ENCODE measurements around the gene ZDHHC12. TPM values are rescaled to one million over a fixed set of nuclear protein-coding genes. Genes with fewer than 3 reads are reported as not detected.
"Not testable (repeated sequence)": the region's sequence is repeated elsewhere in the genome, so short reads cannot be mapped to it uniquely, and the experiment has no call there.

The ZDHHC12 gene
- total RNA-seq, 2 donors from 2014 or later, result 76.2 to 82.5 TPM

DNA sequence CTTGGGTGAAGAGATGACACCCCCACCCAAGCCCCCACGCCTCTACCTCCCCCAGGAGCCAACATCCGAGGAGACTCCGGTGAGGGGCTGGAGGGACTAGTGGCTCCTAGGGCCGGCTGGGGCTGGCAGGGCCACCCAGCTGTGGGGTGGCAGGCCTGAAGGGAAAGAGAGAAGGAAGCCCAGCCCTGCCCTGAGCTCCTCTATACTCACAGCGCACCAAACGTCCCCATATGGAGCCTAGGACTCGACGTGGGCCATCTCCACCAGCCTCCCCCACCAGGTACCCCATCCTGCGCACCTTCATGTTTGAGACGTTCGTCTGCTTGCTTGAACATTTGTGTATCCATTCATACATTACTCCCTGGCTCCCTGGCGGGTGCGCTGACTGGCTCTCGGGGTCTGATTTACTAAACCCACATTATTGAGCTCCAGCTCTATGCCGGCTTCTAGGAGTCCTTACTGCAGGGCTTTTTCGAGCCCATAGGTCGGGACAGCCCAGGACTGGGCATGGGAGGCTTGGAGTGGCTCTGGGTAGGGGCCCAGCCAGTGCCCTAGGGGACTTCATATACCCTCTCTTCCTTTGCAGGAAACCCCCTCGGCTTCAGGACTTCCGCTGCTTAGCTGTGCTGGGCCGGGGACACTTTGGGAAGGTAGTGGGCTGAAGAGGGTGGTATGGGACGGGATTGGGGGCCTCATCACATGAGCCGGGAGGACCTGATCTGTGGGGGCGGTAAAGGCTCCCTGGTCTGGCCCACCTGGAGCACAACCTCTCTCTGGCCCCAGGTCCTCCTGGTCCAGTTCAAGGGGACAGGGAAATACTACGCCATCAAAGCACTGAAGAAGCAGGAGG is 9.1 kb downstream of the ZDHHC12 start:
- ATAC-seq (no peak), DNase-seq (peak in 1 of 2 donors; percentile 20)
- intact Hi-C loops (cut with DNase I, micrococcal nuclease), result no loop called here

DNA sequence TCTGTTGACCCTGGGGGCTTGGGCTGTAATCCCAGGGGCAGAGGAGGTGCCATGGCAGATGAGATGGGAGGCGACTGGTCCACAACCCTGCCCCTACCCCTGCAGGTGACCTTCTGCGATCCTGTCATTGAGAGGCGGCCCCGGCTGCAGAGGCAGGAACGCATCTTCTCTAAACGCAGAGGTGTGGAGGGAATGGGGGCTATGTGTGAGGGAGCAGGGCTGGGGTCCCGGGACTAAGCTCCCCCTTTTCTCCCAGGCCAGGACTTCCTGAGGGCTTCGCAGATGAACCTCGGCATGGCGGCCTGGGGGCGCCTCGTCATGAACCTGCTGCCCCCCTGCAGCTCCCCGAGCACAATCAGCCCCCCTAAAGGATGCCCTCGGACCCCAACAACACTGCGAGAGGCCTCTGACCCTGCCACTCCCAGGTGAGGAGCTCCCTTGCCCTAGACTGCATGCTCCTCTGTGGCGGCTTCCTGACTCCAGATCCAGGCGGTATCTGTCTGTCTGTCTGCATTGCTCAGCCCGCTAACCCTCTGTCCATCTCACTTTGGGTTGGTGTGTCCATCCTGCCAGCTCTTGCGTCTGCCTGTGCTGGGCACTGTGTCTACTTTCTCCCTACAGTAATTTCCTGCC is 9.9 kb downstream of the ZDHHC12 start:
- DNase-seq, result peak; percentile 2 to 17
- no peak for ATAC-seq
- intact Hi-C loops (cut with DNase I, micrococcal nuclease), result no loop called here

DNA sequence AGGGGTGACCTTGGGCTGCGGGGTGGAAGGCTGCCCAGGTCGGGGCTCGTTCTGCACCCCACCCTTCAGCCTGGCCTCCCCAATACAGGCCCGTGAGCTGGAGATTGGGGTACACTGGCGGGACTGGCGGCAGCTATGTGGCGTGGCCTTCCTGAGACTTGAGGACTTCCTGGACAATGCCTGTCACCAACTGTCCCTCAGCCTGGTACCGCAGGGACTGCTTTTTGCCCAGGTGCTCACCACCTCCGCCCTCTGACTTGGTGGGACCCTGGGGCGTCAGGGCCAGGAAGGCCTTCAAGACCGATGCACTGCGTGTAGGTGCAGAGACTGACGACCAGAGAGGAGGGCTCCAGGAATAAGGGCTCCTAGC is 10.5 kb downstream of the ZDHHC12 start:
- DNase-seq (no peak), ATAC-seq (no peak)
- intact Hi-C loops (cut with DNase I, micrococcal nuclease), result no loop called here

DNA sequence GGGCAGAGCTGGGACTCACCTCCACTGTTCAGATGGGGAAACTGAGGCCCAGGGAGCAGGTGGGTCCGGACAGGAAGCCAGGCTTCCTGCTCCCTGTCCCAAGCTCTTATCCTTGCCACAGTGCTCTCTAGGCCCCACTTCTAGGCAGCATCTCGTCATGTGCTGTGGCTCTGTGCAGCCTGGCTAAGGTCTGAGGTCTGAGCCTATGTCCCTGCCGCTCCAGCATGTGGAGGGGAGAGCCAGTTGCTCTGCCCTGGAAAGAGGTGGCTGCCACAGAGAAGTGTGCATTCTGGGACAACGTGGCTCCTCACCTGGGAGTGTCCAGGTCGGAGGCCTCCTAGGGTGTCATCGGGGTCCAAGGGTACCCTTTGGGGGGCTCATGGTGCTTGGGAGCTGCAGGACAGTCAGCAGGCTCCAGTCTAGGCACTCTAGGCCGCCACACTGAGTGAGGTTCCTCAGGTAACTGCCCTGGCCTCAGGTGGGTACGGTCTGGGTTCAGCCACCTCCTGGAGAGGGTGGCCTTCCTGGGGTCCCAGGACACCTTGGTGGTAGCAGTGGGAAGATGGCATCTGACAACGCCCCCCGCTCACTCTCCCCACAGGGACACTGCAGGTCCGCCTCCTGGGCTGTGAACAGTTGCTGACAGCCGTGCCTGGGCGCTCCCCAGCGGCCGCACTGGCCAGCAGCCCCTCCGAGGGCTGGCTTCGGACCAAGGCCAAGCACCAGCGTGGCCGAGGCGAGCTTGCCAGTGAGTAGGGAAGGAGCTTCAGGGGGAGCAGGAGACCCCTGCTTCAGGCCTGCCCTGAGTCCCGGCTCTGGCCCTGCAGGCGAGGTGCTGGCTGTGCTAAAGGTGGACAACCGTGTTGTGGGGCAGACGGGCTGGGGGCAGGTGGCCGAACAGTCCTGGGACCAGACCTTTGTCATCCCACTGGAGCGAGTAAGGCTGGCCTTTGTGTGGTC is 11.2 kb downstream of the ZDHHC12 start:
- ATAC-seq (no peak), DNase-seq (peak; percentile 1 to 21)
- intact Hi-C loops (cut with DNase I, micrococcal nuclease), result no loop called here

DNA sequence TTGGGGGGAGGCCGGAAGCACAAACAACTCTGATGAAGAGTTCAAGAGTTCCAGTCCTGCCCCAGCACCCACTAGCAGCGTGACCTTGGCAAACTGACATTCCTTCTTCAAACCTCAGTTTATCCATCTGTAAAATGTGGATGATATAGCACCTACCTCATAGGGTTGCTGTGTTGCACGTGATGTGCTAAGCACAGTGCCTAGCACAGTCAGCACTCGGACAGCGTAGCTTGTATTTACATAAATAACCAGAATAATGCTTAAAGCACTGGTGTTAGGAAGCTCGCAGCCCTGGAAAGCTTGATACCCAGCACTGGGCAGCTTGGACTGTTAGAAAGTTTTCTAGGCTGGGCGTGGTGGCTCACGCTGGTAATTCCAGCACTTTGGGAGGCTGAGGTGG is 16.5 kb downstream of the ZDHHC12 start:
- no peak for ATAC-seq
- no peak for DNase-seq
- intact Hi-C loops (cut with DNase I, micrococcal nuclease), result no loop called here

DNA sequence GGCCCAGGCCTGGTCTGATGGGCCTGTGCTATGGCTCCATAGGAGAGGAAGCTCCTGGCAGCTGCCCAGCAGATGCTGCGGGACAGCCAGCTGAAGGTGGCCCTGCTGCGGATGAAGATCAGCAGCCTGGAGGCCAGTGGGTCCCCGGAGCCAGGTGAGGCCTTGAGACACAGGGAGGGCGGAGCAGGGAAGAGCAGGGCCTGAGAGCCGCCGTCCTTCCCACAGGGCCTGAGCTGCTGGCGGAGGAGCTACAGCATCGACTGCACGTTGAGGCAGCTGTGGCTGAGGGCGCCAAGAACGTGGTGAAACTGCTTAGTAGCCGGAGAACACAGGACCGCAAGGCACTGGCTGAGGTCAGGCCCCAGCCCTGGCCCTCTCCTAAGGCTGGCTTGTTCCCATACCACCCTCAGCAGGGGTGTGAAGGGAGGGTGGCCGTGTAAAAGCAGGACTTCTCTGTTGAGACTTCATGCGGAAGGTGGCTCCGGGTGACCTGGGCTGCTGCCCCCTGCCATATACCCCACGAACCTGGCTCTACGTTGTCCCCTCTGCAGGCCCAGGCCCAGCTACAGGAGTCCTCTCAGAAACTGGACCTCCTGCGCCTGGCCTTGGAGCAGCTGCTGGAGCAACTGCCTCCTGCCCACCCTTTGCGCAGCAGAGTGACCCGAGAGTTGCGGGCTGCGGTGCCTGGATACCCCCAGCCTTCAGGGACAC is 17.1 kb downstream of the ZDHHC12 start:
- ATAC-seq, result no peak
- DNase-seq, result peak in 1 of 2 donors; percentile 2
- intact Hi-C loops (cut with DNase I, micrococcal nuclease), result no loop called here

DNA sequence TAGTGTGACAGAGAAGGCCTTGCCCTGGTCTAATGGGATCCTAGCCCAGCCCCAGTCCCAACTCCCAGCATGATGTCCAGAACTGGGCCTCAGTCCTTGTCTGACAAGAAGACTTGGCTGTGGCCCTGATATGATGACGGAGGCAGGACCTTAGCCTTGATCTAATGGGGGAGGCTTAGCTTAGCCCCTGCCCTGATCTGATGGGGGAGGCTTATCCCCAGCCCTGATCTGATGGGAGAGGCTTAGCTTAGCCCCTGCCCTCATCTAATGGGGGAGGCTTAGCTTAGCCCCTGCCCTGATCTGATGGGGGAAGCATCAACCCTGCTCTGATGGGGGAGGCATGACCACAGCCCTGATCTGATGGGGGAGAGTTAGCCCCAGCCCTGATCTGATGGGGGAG is 17.9 kb downstream of the ZDHHC12 start:
- DNase-seq (peak in 1 of 2 donors; percentile 2), ATAC-seq (no peak)
- intact Hi-C loops (cut with DNase I, micrococcal nuclease), result no loop called here

DNA sequence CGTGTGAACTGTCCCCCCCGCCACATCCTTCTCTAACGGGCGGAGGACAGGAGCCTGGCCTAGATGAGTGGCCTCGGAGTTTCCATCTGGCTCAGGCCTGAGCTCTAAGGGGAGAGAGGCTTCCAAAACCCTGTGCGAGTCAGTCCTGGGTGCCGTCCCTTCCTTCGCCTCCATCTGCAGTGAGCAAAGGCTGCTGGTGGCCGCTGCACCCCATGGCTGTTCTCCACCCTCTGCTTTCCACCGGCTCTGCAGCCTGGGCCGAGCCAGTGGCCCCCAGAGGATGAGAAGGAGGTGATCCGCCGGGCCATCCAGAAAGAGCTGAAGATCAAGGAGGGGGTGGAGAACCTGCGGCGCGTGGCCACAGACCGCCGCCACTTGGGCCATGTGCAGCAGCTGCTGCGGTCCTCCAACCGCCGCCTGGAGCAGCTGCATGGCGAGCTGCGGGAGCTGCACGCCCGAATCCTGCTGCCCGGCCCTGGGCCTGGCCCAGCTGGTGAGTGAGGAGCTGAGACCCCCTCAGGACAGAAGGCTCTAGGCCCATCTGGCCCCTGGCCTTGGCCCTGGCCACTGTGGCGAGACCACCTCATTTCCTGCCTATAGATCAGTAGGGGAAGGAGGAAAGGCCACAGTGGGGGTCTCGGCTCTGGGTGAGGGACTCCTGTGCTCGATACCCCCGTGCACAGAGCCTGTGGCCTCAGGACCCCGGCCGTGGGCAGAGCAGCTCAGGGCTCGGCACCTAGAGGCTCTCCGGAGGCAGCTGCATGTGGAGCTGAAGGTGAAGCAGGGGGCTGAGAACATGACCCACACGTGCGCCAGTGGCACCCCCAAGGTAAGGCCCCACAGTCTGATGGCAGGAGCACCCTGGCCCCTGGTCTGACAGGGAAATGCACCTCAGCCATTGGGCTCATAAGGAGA is 18.6 kb downstream of the ZDHHC12 start:
- DNase-seq (peak in 1 of 2 donors; percentile 1), ATAC-seq (no peak)
- intact Hi-C loops (cut with DNase I, micrococcal nuclease), result no loop called here

DNA sequence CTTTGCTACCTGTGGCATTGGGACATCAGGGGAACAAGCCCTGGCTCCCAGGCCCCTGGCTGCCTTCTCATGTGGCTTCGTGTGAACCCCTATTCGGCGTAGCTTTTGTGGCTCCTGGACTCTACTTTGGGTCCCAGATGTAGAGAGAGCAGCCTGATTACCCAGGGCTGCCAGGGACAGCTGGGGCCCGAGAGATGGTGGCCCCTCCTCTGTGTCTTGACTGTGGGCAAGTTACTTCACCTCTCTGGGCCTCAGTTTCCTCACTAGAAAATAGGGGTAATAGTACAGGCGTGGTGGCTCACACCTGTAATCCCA is 19.6 kb downstream of the ZDHHC12 start:
- DNase-seq, result no peak
- ATAC-seq, result no peak
- intact Hi-C loops (cut with DNase I, micrococcal nuclease), result no loop called here

DNA sequence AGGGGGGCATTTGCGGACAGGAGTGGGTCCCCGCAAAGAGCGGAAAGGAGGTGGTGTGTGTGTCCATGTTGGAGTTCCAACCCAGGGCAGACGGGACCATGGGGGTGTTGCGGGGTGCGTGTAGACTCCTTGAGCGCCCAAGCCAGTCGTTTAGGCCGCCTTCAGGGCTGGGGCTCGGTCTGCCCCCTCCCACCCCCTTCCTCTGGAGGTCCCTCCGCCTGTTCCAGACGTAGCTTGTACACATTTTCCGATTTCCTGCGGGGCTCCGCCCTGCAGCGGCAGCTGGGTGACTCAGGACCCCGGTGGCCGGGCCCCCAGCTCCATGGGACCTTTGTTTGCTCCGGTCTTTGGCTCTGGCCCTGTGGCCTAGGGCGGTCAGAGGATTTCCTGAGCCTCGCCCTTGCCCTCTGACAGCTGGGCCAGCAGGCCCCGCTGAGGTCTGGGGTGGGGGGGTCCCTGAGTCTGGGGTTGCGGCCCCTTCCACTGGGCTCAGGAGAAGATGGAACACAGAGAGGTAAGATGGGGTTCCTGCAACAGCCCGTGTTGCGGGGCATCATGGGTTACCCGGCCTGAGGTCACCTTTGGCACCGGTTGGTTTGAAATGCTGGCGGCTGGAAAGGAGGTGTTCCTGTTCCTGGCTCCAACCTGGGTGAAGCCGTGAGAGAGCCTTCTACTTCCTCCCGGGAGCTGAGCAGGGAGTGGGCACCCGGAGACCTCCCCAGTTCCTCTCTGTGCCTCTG is 20.1 kb downstream of the ZDHHC12 start:
- DNase-seq, result peak in 1 of 2 donors; percentile 16
- intact Hi-C loops (cut with DNase I, micrococcal nuclease), result no loop called here
- ATAC-seq, result peak; percentile 12

DNA sequence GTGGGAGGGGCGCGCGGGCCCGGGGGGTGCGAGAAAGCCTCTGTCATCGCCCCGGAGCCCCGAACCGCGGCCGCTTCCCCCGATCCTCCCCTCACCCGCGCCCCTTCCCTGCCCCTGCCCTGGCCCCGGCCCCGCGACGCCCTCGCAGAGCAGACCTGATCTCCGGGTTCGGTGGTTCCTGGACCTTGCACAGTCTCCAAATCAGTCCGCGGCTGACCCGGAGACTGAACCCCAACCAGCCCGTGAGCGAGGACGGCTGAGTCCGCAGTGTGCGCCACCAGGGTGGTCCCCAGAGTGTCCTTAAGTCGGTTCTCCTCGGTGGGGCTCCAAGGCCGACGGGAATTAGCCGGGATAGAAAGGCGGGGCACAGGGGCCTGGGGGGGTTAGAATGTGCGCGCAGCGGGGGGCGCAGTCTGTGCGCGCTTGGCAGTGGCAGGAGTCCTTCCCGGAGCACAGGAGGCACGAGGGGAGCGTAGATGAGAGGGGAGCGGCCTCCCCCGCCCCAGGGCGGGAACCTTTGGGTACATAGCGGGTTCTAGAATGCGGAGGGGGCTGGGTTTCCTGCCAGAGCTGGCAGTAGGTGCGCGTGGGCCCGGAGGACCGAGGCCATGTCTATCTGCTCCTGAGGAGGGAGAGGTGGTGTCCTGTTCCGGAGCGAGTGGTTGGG is 20.8 kb downstream of the ZDHHC12 start:
- peak in 1 of 2 donors; percentile 35 for DNase-seq
- peak; percentile 42 for ATAC-seq
- intact Hi-C loops (cut with DNase I, micrococcal nuclease), result no loop called here

DNA sequence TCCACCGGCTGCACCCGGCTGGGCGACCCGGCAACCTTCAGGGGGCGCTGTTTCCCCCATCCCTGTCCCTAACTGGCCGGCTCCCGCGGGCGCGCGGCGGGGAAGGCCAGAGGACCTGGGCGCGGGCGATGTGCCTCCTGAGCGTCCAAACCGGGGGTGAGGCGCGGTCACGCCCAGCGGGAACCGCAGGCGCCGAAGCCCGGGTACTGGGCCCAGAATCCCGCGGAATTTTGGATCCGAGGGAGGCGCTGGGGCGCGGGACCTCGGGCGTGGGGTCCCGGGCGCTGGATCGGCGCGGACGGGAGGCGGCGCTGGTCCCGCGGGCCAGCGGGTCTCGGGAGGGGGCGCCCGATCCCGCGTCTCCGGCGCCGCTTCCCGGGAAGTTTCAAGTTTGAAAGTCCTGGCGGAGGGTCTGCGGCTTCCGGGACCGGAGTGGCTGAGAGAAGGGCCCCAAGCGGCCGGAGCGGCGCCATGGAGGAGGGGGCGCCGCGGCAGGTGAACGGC is 21.4 kb downstream of the ZDHHC12 start, which contains the start of gene PKN3:
TSS of gene PKN3 (plus strand) at position 59 of the 504 bp plus-strand sequence. CDS start at position 472, 413 bp downstream.
- peak; percentile 83 to 93 for DNase-seq
- intact Hi-C loops (cut with DNase I, micrococcal nuclease), result no loop called here
- ATAC-seq, result peak; percentile 90

DNA sequence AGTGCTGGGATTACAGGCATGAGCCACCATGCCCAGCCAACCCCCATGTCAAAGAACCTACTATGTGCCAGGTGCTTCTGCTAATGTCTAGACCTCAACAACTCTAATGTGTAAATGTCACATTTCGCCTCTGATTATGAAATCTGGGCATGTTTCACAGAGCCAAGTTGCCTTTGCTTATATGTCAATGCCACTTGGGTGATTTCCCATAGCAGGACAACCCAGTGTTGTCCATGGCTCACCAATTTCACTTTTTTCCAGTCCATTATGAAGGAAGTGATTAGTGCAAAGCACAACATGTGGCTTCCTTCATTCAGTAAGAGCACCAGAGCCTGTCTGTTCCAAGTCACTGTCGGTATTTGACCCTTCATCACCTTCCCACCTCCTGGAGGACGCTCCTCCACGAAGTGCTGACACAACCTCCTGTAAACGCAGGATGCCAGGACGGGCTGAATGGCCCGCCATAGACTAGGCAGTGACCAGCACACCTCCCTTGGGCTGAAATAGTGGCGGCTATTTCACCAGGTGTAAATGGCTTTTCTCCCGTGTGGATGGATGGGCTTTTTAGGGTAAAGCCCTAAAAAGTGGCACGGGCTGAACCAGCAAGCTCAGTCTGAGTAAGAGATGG is 22.6 kb downstream of the ZDHHC12 start:
- intact Hi-C loops (cut with DNase I, micrococcal nuclease), result no loop called here
- ATAC-seq (no peak), DNase-seq (peak in 1 of 2 donors; percentile 2)

DNA sequence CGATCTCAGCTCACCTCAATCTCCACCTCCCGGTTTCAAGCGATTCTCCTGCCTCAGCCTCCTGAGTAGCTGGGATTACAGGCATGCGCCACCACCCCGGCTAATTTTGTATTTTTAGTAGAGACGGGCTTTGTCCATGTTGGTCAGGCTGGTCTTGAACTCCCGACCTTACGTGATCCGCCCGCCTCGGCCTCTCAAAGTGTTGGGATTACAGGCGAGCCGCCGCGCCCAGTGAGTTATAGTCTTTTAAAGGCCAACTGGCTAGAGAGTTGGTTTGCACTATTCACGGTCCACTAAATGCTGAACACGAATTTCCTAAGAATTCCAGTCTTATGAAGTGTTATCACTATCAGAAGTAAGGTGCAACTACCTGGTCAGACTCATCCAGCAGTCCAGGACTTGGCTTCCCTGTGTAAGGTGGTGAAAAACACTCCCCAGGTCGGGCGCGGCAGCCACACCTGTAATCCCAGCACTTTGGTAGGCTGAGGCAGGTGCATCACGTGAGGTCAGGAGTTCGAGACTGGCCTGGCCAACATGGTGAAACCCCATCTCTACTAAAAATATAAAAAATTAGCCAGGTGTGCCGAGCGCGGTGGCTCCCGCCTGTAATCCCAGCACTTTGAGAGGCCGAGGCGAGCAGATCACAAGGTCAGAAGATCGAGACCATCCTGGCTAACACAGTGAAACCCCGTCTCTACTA is 24.7 kb downstream of the ZDHHC12 start:
- ATAC-seq; intact Hi-C loops (cut with DNase I, micrococcal nuclease): not testable (repeated sequence)
- DNase-seq, result peak in 1 of 2 donors; percentile 1

All from left colon (tissue), 2 donors.